NCI-H187 (cell line): Measurements from ENCODE around the gene RPS6KA2.

ENCODE experiments used
- DNase-seq, 2 experiments: peaks; one replicate each; lab custom pipeline; 2025; lab: John Stamatoyannopoulos, UW

RPS6KA2 gene

GRCh38 chr6:166466178-166467122, 160.6 kb downstream of the RPS6KA2 start:
- no peak for DNase-seq

- no peak for DNase-seq
These were observed 161.4 kb downstream of the RPS6KA2 start for GRCh38 chr6:166465671-166466087.

- no peak for DNase-seq
These were observed 162.1 kb downstream of the RPS6KA2 start for GRCh38 chr6:166465003-166465399.

- DNase-seq: no peak
These were observed 162.7 kb downstream of the RPS6KA2 start for GRCh38 chr6:166464068-166465002.

GRCh38 chr6:166463359-166464067, 163.5 kb downstream of the RPS6KA2 start:
- no peak for DNase-seq

- DNase-seq: no peak
These were observed 164.5 kb downstream of the RPS6KA2 start for GRCh38 chr6:166462461-166463135.

GRCh38 chr6:166461821-166462460, 165.1 kb downstream of the RPS6KA2 start:
- no peak for DNase-seq

- no peak for DNase-seq
These were observed 166.3 kb downstream of the RPS6KA2 start for GRCh38 chr6:166460473-166461437.

GRCh38 chr6:166459906-166460305, 167.1 kb downstream of the RPS6KA2 start:
- no peak for DNase-seq

- DNase-seq: no peak
These were observed 167.8 kb downstream of the RPS6KA2 start for GRCh38 chr6:166459272-166459671.

GRCh38 chr6:166456395-166457156, 170.5 kb downstream of the RPS6KA2 start:
- no peak for DNase-seq

- no peak for DNase-seq
These were observed 172.1 kb downstream of the RPS6KA2 start for GRCh38 chr6:166454692-166455515.

- no peak for DNase-seq
These were observed 173.4 kb downstream of the RPS6KA2 start for GRCh38 chr6:166453651-166454050.

- no peak for DNase-seq
These were observed 176.7 kb downstream of the RPS6KA2 start for GRCh38 chr6:166450167-166450873.

GRCh38 chr6:166449641-166450040, 177.4 kb downstream of the RPS6KA2 start:
- DNase-seq: no peak

- peak in 1 of 2 experiments; percentile 49 for DNase-seq
These were observed 178.0 kb downstream of the RPS6KA2 start for GRCh38 chr6:166449036-166449435.

- DNase-seq: no peak
These were observed 178.6 kb downstream of the RPS6KA2 start for GRCh38 chr6:166448432-166448831.
